ENCODE results near the gene NUTM2B. TPM values are rescaled to one million over a fixed set of nuclear protein-coding genes. Genes with fewer than 3 reads are reported as not detected.
"Not testable (repeated sequence)": the region's sequence is repeated elsewhere in the genome, so short reads cannot be mapped to it uniquely, and the experiment has no call there.

Gene NUTM2B, protein sequence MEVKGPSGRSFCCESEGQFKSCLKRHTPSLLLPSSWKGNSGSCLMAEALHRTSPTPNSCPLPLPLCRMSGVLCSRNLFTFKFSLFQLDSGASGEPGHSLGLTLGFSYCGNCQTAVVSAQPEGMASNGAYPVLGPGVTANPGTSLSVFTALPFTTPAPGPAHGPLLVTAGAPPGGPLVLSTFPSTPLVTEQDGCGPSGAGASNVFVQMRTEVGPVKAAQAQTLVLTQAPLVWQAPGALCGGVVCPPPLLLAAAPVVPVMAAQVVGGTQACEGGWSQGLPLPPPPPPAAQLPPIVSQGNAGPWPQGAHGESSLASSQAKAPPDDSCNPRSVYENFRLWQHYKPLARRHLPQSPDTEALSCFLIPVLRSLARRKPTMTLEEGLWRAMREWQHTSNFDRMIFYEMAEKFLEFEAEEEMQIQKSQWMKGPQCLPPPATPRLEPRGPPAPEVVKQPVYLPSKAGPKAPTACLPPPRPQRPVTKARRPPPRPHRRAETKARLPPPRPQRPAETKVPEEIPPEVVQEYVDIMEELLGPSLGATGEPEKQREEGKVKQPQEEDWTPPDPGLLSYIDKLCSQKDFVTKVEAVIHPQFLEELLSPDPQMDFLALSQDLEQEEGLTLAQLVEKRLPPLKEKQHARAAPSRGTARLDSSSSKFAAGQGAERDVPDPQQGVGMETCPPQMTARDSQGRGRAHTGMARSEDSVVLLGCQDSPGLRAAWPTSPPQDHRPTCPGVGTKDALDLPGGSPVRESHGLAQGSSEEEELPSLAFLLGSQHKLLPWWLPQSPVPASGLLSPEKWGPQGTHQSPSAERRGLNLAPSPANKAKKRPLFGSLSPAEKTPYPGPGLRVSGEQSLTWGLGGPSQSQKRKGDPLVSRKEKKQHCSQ
- polyA plus RNA-seq (2014; cell fraction: cytosol; rRNA removed): 0.55 and 0.87 TPM in 2 replicates
- not detected in 2 replicates for polyA plus RNA-seq (2014; cell fraction: nucleus; rRNA removed)

GRCh38 chr10:79702927-79703326 lies at the start of gene NUTM2B:
TSS of gene NUTM2B (plus strand) at chr10:79703227. CDS start at chr10:79703610, 383 bp downstream.
- DNase-seq (ENCODE audit: low spot score): not testable (repeated sequence)

DNA sequence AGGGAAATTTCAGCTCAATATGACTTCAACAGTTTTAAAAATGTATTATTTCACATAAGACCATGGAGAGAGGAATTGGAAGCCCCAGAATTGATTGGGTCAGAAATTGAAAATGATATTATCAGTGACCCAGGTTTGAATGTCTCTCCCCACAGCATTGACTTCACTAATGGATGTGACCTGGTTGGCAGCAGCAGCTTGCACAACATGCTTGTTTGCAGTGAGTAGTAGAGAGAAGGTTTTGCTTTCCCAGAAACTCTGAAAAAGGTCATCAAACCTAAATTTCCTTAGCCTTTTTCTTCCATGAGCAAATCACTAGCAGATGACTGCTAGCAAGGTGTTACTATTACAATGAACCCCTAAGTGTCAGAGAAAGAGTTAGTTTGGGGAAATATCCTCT lies 39.7 kb upstream of the NUTM2B start:
- not testable (repeated sequence) for DNase-seq (ENCODE audit: low spot score)

DNA sequence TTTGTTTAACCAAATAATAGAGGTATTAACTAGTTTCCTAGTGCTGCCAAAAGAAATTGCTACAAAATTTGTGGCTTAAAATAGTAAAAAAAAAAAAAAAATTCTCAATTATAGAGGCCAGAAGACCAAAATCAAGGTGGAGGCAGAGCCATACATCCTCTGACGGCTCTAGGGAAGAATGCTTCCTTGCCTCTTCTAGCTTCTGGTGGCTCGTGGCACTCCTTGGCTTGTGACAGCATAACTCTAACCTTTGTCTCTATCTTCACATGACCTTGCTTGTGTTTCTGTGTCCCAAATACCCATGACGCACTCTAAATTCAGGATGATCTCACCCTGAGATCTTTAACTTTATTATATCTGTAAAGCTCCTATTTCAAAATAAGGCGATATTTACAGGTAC lies 38.3 kb upstream of the NUTM2B start:
- DNase-seq (ENCODE audit: low spot score): not testable (repeated sequence)

DNA sequence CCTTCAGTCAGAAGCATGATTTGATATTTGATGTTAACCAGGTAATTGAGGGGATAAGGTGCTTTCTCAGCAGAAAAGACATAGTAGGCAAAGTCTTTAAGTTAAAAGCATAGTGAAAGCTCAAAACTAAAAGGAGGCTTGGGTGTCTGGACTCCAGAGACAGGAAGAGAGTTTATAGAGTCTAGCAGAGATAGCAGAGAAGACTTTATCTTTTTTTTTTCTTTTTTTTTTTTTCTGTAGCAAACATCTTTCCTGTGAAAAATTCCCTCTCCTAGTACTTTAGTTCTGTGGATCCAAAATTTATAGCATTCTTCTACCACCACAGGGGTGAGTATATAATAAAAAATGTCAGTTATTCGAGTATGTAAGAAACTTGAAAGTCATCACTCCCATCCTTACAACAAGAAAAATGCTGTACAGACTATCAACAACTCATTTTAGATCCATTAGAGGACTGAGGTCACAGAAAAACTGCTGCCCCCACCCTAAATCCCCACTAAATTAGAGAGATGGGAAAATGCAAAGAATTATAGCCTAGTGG lies 33.7 kb upstream of the NUTM2B start:
- DNase-seq (ENCODE audit: low spot score): not testable (repeated sequence)

DNA sequence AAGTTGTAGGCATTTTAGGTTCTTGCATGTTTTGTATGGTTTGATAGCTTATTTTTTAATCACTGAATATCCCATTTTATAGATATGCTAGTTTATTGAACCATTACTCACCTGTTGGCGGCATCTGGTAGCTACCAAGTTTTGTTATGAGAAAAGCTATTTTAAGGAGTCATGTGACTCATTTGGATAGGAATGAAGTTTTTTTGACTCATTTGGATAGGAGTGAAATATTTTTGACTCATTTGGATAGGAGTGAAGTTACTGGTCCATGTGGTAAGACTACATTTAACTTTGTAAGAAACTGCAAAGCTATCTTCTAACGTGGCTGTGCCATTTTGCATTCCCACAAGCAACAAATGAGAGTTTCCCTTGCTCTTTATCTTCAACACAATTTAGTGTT lies 28.1 kb upstream of the NUTM2B start:
- DNase-seq (ENCODE audit: low spot score): not testable (repeated sequence)

- not testable (repeated sequence) for DNase-seq (ENCODE audit: low spot score)
Observed at GRCh38 chr10:79683026-79683883, 19.8 kb upstream of the NUTM2B start.

DNA sequence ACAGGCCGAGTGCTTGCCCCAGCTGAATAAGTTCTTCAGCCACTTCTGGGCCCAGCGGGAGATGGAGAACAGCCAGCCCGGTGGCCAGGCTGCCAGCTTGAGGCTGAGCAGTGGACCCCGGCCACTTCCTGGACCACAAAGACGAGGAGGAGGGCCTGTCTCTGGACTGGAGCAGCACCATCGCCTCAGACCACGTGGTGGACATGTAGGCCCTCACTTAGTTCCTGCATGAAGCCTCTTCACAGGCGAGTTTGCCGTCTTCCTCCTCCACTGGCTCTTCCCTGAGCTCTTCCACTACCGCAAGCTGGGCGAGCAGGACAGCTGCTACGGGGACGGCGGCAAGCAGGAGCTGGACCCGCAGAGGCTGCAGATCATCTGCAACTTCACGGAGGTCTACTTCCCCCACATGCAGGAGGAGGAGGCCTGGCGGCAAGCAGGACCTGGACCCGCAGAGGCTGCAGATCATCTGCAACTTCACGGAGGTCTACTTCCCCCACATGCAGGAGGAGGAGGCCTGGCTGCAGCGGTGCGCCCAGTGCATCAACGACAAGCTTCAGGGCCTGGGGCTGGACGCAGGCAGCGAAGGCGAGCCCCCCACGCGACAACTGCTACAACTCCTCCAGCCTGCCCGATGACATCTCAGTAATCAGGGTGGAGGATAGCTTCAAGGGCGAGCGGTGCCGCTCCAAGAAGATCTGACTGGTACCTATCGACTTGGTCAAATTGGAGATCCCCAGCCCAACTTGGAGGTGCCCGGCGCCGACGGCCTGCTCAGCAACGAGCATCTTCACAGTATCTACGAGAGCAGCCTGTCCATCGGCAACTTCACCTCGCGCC lies 18.9 kb upstream of the NUTM2B start:
- not testable (repeated sequence) for DNase-seq (ENCODE audit: low spot score)

DNA sequence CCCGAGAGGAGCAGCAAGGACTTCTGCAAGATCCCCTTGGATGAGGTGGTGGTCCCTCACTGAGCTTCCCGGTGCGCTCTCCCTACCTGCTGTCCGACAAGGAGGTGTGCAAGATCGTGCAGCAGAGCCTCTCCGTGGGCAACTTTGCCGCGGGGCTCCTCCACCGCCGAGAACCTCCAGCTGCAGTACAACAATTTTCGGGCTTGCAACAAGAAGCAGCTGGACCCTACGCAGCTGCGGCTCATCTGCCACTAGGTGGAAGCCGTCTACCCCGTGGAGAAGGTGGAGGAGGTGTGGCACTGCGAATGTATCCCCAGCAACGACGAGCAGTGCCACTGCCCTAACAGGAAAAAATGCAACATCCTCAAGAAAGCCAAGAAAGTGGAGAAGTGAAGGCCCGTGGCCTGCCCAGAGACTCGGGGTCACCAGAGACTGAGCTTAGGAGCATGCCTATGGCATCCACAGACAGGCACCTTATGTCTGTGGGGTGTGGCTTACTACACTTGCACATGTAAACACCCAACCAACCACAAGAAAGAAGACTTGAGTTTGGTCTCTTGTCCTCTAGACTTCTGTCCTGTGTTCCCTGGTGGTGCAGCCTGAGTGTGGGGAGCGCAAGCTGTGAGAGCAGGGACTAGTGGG lies 17.9 kb upstream of the NUTM2B start:
- DNase-seq (ENCODE audit: low spot score): peak; percentile 64

- not testable (repeated sequence) for DNase-seq (ENCODE audit: low spot score)
Observed at GRCh38 chr10:79686595-79686994, 16.4 kb upstream of the NUTM2B start.

GRCh38 chr10:79687406-79688150 lies 15.4 kb upstream of the NUTM2B start:
- DNase-seq (ENCODE audit: low spot score): not testable (repeated sequence)

- DNase-seq (ENCODE audit: low spot score): not testable (repeated sequence)
Observed at GRCh38 chr10:79688798-79689197, 14.2 kb upstream of the NUTM2B start.

DNA sequence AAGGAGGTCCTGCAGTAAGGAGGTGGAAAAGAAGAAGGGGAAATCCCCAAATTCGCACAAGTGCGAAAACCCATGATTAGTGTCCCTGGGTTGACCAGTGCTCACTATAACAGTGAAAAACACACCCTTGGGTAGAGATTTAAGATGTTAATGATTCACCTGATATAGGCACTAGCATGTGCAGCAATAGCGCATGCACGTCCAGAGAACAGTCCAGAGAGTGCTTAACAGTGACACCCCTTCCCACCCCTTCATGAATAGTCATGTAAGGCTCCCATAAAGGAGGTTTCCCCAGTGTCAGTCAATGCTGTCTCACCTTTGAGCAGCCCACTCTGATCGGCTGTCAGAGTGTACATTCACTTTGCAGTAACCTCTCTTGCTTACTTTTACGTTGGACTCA lies 6.4 kb upstream of the NUTM2B start:
- DNase-seq (ENCODE audit: low spot score): not testable (repeated sequence)

DNA sequence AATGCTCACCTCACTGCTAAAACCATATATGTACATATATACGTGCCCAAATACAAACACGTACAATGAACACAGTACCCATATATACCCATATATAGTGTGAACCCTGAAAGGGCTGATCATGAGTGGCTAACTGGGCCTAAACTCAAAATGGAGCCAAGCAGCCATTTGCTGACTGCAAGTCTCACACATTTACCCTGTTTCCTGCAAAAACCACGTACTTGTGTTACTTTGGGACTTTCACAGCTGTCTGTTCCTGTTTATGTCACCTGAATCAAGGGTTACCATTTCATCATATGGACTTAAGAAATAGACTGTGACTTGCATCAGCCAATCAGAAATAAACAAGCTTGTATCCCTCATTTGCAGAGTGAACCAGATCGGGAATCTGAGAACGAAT lies 5.9 kb upstream of the NUTM2B start:
- not testable (repeated sequence) for DNase-seq (ENCODE audit: low spot score)

- not testable (repeated sequence) for DNase-seq (ENCODE audit: low spot score)
Observed at GRCh38 chr10:79700381-79700944, 2.6 kb upstream of the NUTM2B start.

- DNase-seq (ENCODE audit: low spot score): not testable (repeated sequence)
Observed at GRCh38 chr10:79707017-79707416, 4.0 kb downstream of the NUTM2B start.

DNA sequence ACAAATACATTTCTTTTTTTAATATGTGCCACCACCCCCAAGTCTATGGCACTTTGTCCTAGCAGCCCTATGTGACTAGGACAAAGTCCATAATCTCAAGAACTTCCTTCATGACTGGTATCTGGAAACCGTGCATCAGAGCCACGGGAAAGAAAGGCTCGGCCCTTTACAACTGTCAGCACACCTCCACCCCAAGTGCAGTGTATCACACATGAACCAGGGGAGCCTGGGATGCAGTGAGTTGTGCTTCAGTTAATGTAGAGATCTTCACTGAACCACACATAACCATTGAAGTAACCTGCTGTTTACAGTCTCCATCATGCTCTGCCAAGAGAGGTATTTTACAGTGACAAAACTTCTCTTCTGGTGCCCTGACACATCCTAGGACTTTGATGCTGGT lies 11.9 kb downstream of the NUTM2B start:
- DNase-seq (ENCODE audit: low spot score): not testable (repeated sequence)

DNA sequence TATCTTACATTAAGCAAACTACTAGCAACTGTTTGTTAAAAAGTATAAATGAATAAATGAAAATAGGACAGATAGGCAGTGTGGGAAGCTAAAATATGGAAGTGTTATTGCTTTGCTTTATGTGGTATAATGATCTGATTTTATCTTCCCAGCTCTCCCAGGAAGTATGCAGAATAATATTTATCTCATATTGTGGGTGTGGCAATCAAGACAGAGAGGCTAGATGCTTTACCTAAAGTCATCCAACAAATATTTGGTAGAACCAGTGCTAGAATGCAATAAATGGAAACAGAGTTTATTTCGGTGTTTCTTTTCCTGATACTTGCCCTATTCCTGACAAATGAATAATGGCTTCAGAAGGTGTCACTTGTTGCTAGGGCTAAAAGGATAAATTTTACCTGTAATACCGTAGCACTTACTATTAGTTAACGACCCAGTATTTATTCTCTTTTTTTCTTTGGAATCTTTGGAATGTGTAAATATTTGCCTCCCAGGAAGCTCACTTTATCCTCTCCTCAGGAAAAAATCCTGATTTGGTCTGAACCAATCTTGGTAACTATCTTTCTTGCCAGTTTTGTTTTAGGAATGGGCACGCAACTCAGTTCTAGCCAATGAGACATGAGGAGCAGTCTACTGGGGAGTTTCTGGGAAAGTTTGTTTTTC lies 14.0 kb downstream of the NUTM2B start:
- DNase-seq (ENCODE audit: low spot score): not testable (repeated sequence)

DNA sequence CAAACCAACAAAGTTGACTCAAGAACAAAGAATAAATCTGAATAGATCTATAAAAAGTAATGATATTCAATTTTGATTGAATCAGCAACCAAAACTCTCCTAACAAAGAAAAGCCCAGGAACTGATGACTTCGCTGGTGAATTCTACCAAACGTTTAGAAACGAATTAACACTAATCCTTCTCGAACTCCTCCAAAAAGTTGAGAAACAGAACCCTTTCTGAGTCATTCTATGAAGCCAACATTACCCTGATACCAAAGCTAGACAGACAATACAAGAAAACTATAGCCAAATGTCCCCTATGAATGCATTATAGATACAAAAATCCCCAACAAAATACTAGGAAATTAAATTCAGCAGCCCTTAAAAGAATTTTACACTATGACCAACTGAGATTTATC lies 17.0 kb downstream of the NUTM2B start:
- DNase-seq (ENCODE audit: low spot score): not testable (repeated sequence)

All from SK-N-DZ (cell line).